ENCODE data around the gene MUCL1.
"Not testable (repeated sequence)": the region's sequence is repeated elsewhere in the genome, so short reads cannot be mapped to it uniquely, and the experiment has no call there.

MUCL1 gene

GRCh38 chr12:54853933-54854538, at the start of gene MUCL1:
Gene MUCL1 (plus strand): TSS chr12:54854516. CDS start chr12:54854583, 67 bp downstream.
- peak; percentile 24 to 56 for DNase-seq (ENCODE audit: low read depth in 2 of 2)

- DNase-seq (ENCODE audit: low read depth in 2 of 2) = no peak
Measured at GRCh38 chr12:54821676-54822075, 32.6 kb upstream of the MUCL1 start.

GRCh38 chr12:54824402-54824801, 29.9 kb upstream of the MUCL1 start:
- no peak for DNase-seq (ENCODE audit: low read depth in 2 of 2)

GRCh38 chr12:54829511-54829910, 24.8 kb upstream of the MUCL1 start:
- no peak for DNase-seq (ENCODE audit: low read depth in 2 of 2)

- no peak for DNase-seq (ENCODE audit: low read depth in 2 of 2)
Measured at GRCh38 chr12:54830199-54830598, 24.1 kb upstream of the MUCL1 start.

- DNase-seq (ENCODE audit: low read depth in 2 of 2) = no peak
Measured at GRCh38 chr12:54831631-54832030, 22.7 kb upstream of the MUCL1 start.

- DNase-seq (ENCODE audit: low read depth in 2 of 2) = no peak
Measured at GRCh38 chr12:54840244-54840865, 14.0 kb upstream of the MUCL1 start.

- DNase-seq (ENCODE audit: low read depth in 2 of 2) = no peak
Measured at GRCh38 chr12:54857406-54857805, 3.1 kb downstream of the MUCL1 start.

- DNase-seq (ENCODE audit: low read depth in 2 of 2) = no peak
Measured at GRCh38 chr12:54858562-54858961, 4.2 kb downstream of the MUCL1 start.

- no peak for DNase-seq (ENCODE audit: low read depth in 2 of 2)
Measured at GRCh38 chr12:54859502-54859901, 5.2 kb downstream of the MUCL1 start.

GRCh38 chr12:54861927-54862326, 7.6 kb downstream of the MUCL1 start:
- DNase-seq (ENCODE audit: low read depth in 2 of 2) = no peak

GRCh38 chr12:54863948-54864618, 9.8 kb downstream of the MUCL1 start:
- DNase-seq (ENCODE audit: low read depth in 2 of 2) = no peak

GRCh38 chr12:54865683-54866324, 11.5 kb downstream of the MUCL1 start:
- no peak for DNase-seq (ENCODE audit: low read depth in 2 of 2)

- no peak for DNase-seq (ENCODE audit: low read depth in 2 of 2)
Measured at GRCh38 chr12:54868690-54869089, 14.4 kb downstream of the MUCL1 start.

- DNase-seq (ENCODE audit: low read depth in 2 of 2) = no peak
Measured at GRCh38 chr12:54870048-54870447, 15.7 kb downstream of the MUCL1 start.

GRCh38 chr12:54870617-54871016, 16.3 kb downstream of the MUCL1 start:
- DNase-seq (ENCODE audit: low read depth in 2 of 2) = no peak

GRCh38 chr12:54879150-54879549, 24.8 kb downstream of the MUCL1 start:
- DNase-seq (ENCODE audit: low read depth in 2 of 2) = no peak

- no peak for DNase-seq (ENCODE audit: low read depth in 2 of 2)
Measured at GRCh38 chr12:54879579-54879978, 25.3 kb downstream of the MUCL1 start.

GRCh38 chr12:54882079-54882478, 27.8 kb downstream of the MUCL1 start:
- DNase-seq (ENCODE audit: low read depth in 2 of 2) = no peak

- not testable (repeated sequence) for DNase-seq (ENCODE audit: low read depth in 2 of 2)
Measured at GRCh38 chr12:54882597-54882996, 28.3 kb downstream of the MUCL1 start.

GRCh38 chr12:54888428-54888827, 34.1 kb downstream of the MUCL1 start:
- DNase-seq (ENCODE audit: low read depth in 2 of 2) = not testable (repeated sequence)

GRCh38 chr12:54890339-54890738, 36.0 kb downstream of the MUCL1 start:
- no peak for DNase-seq (ENCODE audit: low read depth in 2 of 2)
